ENCODE results near the gene MYLK.
"Not testable (repeated sequence)": the region's sequence is repeated elsewhere in the genome, so short reads cannot be mapped to it uniquely, and the experiment has no call there.

MYLK gene

GRCh38 chr3:123741041-123741511, 143.1 kb downstream of the MYLK start:
- no peak for DNase-seq

DNA sequence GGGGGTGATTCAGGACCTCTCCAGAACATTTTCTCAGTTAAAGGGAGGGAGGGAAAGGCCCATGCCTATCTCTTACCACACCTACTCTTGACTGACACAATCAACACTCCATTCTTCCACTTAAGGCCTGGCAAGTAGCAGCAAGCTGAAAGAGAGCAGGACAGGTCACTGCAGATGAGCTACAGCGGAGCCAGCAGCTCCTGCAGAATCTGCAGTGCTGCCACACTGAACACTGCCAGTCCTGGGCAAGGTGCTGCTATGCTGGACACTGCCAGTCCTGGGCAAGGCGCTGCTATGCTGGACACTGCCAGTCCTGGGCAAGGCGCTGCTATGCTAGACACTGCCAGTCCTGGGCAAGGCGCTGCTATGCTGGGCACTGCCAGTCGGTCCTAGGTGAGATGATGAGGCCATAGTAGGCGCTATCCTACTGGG, 143.7 kb downstream of the MYLK start:
- DNase-seq, result no peak

DNA sequence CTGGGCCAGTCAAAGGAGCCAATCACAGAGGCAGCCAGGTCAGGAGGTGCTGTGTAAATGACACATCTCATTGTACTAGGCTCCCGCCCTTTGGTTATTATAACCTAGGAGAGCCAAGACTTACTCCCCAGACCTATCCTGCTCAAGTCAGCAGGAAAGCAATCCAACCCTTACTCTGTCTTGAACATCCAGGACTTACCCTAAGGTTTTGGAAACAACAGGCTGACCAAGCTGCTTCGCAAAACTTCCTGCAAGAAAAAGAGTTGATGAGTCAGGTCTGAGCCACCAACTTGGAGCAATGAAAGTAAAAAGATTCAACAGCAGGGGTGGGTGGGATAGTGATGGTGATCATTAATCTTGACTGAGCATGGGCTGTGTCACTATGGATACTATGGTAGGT, 144.4 kb downstream of the MYLK start:
- no peak for DNase-seq

DNA sequence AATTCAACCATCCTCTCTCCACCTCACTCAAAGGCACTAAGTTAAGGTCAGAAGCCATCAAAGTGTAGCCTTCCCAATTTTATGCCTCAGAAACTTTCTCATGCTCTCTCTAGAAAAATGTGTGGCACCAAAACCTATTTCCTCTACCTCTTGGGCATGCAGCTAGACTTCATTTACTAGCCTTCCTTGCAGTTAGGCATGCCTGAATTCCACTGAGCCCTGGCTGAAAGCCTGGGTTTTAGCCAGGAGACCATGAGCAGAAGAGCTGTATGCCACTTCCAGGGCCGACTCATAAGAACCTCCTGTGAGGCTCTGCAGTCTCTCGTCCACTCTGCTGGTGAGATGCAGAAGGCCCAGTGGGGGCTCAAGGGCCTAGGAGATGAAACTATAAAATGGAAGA, 145.0 kb downstream of the MYLK start:
- no peak for DNase-seq

- not testable (repeated sequence) for DNase-seq
Observed at GRCh38 chr3:123738522-123738921, 145.6 kb downstream of the MYLK start.

GRCh38 chr3:123737168-123737567, 147.0 kb downstream of the MYLK start:
- no peak for DNase-seq

DNA sequence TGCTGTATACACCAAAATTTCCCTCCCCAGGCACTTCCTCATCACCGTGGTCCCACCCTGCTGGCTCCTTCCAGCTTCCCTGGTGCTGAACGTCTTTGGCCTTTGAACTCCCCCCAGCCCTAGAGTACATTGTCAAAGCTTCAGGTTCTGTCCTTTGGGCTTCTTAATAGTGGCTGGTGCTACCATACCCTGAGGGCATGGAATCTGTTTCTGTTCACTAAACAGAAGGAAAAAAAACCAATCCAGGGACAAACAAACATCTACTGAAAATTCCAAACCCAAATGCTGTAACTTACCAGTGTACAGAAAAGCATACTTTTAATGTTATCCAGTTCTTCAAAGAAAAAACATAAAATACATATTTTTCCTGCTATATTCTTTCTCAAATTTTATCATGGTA, 148.7 kb downstream of the MYLK start:
- DNase-seq, result no peak

- no peak for DNase-seq
Observed at GRCh38 chr3:123734527-123734902, 149.6 kb downstream of the MYLK start.

- no peak for DNase-seq
Observed at GRCh38 chr3:123733805-123734526, 150.2 kb downstream of the MYLK start.

DNA sequence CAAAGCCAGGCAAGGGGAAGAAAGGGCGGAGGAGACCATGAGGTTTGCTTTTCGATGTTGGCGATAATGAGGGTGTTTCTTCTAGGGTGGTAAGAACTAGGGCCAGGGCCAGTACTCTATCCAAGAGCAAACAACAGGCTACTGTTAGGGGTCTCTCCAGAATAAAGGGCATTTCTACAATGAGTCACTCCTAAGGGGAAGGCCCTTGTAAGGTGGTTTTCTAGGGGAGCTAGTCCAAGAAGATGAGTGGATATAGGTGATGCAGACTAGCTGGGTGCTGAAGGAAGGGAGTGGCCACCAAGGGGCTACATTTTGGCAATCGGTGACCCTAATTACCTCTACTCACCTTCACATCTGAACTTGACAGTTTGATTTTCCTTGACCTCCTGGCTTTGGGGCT, 150.8 kb downstream of the MYLK start:
- DNase-seq, result no peak

- no peak for DNase-seq
Observed at GRCh38 chr3:123732447-123732846, 151.7 kb downstream of the MYLK start.

- DNase-seq, result no peak
Observed at GRCh38 chr3:123730829-123731228, 153.3 kb downstream of the MYLK start.

- no peak for DNase-seq
Observed at GRCh38 chr3:123728991-123729390, 155.1 kb downstream of the MYLK start.

- no peak for DNase-seq
Observed at GRCh38 chr3:123728014-123728413, 156.1 kb downstream of the MYLK start.

DNA sequence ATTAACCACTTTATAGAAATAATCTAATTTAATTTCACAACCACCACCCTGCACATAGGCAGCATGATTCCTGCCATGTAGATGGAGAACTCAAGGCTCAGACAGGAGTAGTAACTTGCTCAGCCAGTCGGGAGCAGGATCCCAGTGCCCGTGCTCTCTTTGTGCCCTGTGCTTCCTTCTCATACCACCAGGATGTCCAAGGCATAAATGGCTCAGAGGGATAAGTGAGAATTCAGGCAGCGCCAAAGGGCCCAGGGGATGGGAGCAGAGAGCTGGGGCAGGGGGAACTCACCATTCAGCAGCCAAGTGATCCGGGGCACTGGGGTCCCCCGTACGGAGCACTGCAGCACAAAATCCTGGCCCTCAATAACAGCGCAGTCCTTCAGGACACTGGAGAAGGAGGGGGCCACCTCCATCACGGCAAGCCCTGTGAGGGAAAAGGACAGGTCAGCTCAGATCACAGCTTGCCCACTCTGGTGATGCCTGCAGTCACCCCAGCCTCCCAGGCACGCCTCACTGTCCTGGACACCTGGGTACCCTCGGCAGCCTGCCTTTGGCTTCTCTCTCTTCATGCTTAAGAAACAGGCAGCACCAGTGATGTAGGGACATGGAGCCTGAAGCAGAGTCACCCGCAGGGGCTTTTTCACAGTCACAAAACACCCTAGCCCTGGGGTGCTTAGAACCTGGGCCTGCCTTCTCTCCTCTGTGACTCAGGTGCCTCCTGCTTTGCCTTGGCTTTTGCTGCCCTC, 158.3 kb downstream of the MYLK start:
- no peak for DNase-seq

DNA sequence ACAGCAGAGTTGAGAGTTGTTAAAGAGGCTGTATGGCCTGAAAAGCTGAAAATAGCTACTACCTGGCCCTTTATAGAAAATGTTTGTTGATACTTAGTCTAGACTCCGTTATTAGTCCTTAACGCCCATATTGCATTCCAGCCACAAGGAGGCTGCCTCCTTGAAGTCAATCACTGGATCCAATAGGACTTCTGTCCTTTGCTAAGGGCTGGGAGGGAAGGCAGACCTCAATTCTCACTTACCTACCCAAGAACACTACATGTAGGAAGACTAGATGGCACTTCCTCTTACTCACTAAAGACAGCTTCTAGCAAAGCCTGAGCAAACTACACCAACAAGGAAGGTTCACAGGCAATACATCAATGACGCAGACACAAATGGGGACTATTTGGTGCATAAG, 159.8 kb downstream of the MYLK start:
- DNase-seq, result no peak

- peak; percentile 69 for DNase-seq
Observed at GRCh38 chr3:123723522-123724168, 160.5 kb downstream of the MYLK start.

DNA sequence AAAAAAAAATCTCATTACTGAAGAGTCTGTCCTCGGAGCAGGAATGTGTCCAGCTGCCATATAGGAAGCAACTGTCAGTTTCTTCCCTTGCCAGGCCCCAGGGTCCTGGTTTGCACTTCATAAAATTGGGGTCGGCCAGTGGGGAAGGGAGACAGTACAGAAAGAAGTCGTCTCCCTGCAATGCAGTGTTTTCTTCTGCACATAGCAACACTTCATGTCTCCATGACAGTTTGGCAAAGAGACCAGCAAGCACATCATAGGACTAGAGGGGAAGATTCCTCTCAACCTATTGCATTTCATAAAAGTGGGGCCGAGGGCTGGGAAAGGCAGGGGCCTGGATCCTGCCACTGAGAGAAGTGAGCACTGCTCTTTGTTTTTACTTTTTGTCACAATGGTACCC, 161.1 kb downstream of the MYLK start:
- DNase-seq, result no peak

- DNase-seq, result no peak
Observed at GRCh38 chr3:123722456-123722855, 161.7 kb downstream of the MYLK start.

DNA sequence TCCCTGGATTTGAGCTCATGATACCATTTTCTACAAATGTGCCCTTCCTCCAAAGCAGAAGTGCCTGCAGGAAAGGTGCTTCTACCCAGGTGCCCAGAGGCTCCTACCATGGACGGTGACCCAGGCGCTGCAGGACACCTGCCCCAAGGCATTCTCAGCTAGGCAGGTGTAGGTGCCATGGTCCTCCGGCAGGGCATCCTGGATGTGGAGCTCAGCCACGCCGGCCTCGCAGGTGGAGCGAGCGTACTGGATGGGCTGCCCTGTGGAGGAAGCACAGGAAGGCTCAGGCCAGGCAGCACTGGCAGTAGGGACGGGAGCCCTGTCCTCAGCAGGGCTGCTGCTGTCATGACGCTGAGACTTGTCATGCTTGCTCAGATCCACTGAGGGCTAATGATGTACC, 162.1 kb downstream of the MYLK start:
- no peak for DNase-seq

DNA sequence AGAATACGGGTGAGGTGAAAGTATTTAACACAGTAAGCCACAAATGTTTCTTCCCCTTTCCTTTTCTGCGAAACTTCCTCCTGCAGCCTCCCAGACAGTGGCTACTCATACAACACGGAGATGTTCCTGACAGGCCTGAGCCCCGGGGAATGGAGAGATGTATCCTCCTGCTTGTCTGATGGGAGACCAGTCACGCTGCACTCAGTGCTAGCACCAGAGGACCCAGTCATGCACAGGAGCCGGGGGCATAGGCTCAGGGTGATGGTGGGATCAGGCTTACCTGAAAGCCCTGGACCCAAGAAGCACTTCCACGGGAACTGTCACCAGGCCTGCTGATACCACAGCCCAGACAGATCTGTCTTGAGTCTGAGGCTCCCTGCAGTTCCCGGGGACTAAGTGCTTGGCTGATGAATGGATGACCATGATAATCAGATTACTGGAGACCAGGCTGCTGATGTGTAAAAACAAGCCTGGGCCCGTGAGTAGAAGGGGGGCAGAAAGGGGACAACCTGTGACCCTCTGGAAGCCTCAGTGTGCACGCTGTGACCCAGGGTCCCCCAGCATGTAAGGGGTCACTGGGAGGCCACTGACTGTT, 162.9 kb downstream of the MYLK start:
- DNase-seq, result not testable (repeated sequence)

DNA sequence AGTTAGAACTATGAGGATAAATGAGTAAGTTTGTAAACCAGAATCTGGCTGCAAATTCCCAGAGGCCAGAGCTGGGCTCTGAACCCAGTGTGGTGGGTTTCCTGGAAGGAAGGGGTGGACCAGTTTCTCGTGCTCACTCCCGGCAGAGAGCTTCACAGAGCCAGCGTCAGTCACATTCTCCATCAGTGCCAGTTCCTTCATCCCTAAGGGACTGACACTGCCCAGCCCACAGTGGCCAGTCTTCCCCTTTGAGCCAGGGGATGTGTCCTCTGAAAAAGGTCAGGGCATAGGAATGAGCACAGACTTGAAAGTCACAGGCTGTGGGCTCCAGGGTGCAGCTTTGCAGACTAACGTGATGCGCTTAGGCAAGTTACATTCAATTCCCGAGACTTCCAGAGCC, 163.5 kb downstream of the MYLK start:
- no peak for DNase-seq

GRCh38 chr3:123719862-123720453, 164.2 kb downstream of the MYLK start:
- DNase-seq, result peak; percentile 79

Measured in NCI-H446 treated with DMSO at 0.1 percent for 48 hours (cell line).